Dendritic cell treated with granulocyte-macrophage colony-stimulating factor and Interleukin-4, amounts not matched to agents 40 ng/mL and 50 ng/mL, for 4 days (primary cell): ENCODE results near the gene ARHGAP26.

Experiments used
- H3K27ac Mint-ChIP-seq: one replicate; pipeline ENCODE4 v1.8.0; 2022; ENCODE audit warnings: mild to moderate bottlenecking, mixed read lengths
- H3K27me3 Mint-ChIP-seq: one replicate; pipeline ENCODE4 v1.8.0; 2022; ENCODE audit warnings: mild to moderate bottlenecking, mixed read lengths
- H3K36me3 Mint-ChIP-seq: one replicate; pipeline ENCODE4 v1.8.0; 2022; ENCODE audit warnings: low read depth, mixed read lengths
- H3K4me1 Mint-ChIP-seq: one replicate; pipeline ENCODE4 v1.8.0; 2022; ENCODE audit warnings: low read depth, mixed read lengths
- H3K4me3 Mint-ChIP-seq: one replicate; pipeline ENCODE4 v1.8.0; 2022; ENCODE audit warnings: mild to moderate bottlenecking, moderate library complexity, mixed read lengths
- H3K9me3 Mint-ChIP-seq: one replicate; pipeline ENCODE4 v1.8.0; 2022; ENCODE audit warnings: mixed read lengths
- intact Hi-C: fragments of 100-400 bp; cut with micrococcal nuclease; formaldehyde crosslinking; loops from one replicate; pipeline ENCODE4 v1.15.0; 2022

The ARHGAP26 gene

GRCh38 chr5:143277536-143277935 is 507.4 kb downstream of the ARHGAP26 start:
- Mint-ChIP-seq H3K27me3 (no peaks in the 10 kb centered on the region), H3K4me1 (peaks cover 6% of the 10 kb centered on the region), H3K4me3 (no peak overlapping the region), H3K9me3 (no peaks in the 10 kb centered on the region), H3K27ac (no peak overlapping the region), H3K36me3 (peaks cover 32% of the 10 kb centered on the region)
- intact Hi-C loops = no loop called here
